ENCODE data around the gene C20orf96. TPM values are rescaled to one million over a fixed set of nuclear protein-coding genes. Genes with fewer than 3 reads are reported as not detected.

Gene C20orf96
- total and polyA plus RNA-seq, 2 of the 4 experiments (the other 2 are of a cell fraction): 2.0 to 9.8 TPM

DNA sequence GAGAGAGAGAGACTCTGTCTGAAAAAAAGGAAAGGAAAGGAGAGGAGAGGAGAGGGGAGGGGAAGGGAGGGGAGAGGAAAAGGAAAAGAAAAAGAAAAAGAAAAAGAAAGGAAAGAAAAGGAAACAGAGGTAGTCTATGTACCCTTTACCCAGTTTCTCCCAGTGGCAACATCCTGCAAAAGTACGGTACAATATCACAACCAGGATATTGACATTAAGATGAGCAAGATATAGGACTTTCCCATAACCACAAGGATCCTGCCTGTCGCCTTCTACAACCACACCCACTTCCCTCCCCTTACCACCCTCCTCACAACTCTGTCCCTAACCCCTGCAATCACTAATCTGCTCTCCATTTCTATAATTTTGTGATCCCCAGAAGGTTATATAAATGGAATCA is 4.0 kb downstream of the C20orf96 start:
- no peak overlapping the region for H3K4me2 ChIP-seq (ENCODE audit: low read depth, low read length)
- no peak overlapping the region for H4K8ac ChIP-seq (ENCODE audit: low read depth in 2 of 2, low read length in 2 of 2)
- no peak overlapping the region for H3K56ac ChIP-seq (ENCODE audit: extremely low read depth, insufficient read depth, low read length)
- no peak overlapping the region for H4K91ac ChIP-seq (ENCODE audit: insufficient read depth, low read depth, low read length)
- no peak overlapping the region for H3K18ac ChIP-seq (ENCODE audit: low read depth, low read length)
- no peak overlapping the region for H3K23ac ChIP-seq (ENCODE audit: low read depth, low read length)
- no peak overlapping the region for H2AK5ac ChIP-seq (ENCODE audit: low read depth, low read length)
- H3K36me3 ChIP-seq (ENCODE audit: control insufficient read depth, insufficient read depth, low read length): peaks cover 7% of the 10 kb centered on the region
- H2BK20ac ChIP-seq (ENCODE audit: low read depth, low read length): no peak overlapping the region
- H3K9me1 ChIP-seq (ENCODE audit: insufficient read depth, low read length): no peaks in the 10 kb centered on the region
- no peak overlapping the region for H3K4me3 ChIP-seq (ENCODE audit: insufficient read depth, low read depth, low read length)
- peaks cover 11 to 20% of the 10 kb centered on the region in 2 experiments; a peak in 3 of 4 replicates for H3K79me1 ChIP-seq (ENCODE audit: low read depth in 1 of 2, low read length in 2 of 2)
- no peaks in the 10 kb centered on the region for H4K20me1 ChIP-seq (ENCODE audit: insufficient read depth, low read length)
- H2BK15ac ChIP-seq (ENCODE audit: low read depth, low read length): no peak overlapping the region
- no peak overlapping the region for H3K14ac ChIP-seq (replicated peaks; ENCODE audit: low read depth, low read length)
- dilution Hi-C loops (cut with HindIII; ENCODE audit: low sequenced_read_pairs, unreplicated experiment): no loop called here
- intact Hi-C loops (cut with micrococcal nuclease): no loop called here
- TF ChIP-seq, protein P1, sequence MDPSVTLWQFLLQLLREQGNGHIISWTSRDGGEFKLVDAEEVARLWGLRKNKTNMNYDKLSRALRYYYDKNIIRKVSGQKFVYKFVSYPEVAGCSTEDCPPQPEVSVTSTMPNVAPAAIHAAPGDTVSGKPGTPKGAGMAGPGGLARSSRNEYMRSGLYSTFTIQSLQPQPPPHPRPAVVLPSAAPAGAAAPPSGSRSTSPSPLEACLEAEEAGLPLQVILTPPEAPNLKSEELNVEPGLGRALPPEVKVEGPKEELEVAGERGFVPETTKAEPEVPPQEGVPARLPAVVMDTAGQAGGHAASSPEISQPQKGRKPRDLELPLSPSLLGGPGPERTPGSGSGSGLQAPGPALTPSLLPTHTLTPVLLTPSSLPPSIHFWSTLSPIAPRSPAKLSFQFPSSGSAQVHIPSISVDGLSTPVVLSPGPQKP (IDR thresholded peaks at IDR 0.05; ENCODE audit: borderline replicate concordance, low read depth, low read length): no peak
- TF ChIP-seq BHLHE40 (IDR thresholded peaks at IDR 0.05; ENCODE audit: low read depth, low read length) (no peak), MXI1 (IDR thresholded peaks at IDR 0.05; ENCODE audit: borderline replicate concordance, low read depth, low read length) (no peak), POLR2A (IDR thresholded peaks at IDR 0.05; ENCODE audit: low read depth, low read length) (no peak), RFX5 (IDR thresholded peaks at IDR 0.05; ENCODE audit: low read depth, low read length) (no peak), CEBPB (IDR thresholded peaks at IDR 0.05; ENCODE audit: low read depth, low read length) (no peak), NFE2L2 (IDR thresholded peaks at IDR 0.05; ENCODE audit: low read depth, low read length) (no peak), MAFK (IDR thresholded peaks at IDR 0.05; ENCODE audit: low read depth, low read length) (no peak), RAD21 (IDR thresholded peaks at IDR 0.05; ENCODE audit: low read length) (no peak), SMC3 (IDR thresholded peaks at IDR 0.05; ENCODE audit: low read depth, low read length) (no peak), FOS (IDR thresholded peaks at IDR 0.05; ENCODE audit: low read depth, low read length) (no peak), MAZ (IDR thresholded peaks at IDR 0.05; ENCODE audit: borderline replicate concordance, low read depth, low read length) (no peak), RCOR1 (IDR thresholded peaks at IDR 0.05; ENCODE audit: insufficient replicate concordance, low read length) (no peak)
- TF ChIP-seq, protein P2, sequence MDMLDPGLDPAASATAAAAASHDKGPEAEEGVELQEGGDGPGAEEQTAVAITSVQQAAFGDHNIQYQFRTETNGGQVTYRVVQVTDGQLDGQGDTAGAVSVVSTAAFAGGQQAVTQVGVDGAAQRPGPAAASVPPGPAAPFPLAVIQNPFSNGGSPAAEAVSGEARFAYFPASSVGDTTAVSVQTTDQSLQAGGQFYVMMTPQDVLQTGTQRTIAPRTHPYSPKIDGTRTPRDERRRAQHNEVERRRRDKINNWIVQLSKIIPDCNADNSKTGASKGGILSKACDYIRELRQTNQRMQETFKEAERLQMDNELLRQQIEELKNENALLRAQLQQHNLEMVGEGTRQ (IDR thresholded peaks at IDR 0.05; ENCODE audit: low read depth, low read length): no peak
- H4K5ac ChIP-seq (ENCODE audit: low read depth, low read length): no peak overlapping the region
- BruUV-seq (replicated peaks): no TSS peak
- no CpG with 5 or more reads among the region's 2 CpGs for WGBS, 2 experiments (ENCODE audit: extremely low coverage in 2 of 2, insufficient read length in 1 of 2)
- no peak overlapping the region for H2BK120ac ChIP-seq (ENCODE audit: low read depth, low read length)
- H2AK9ac ChIP-seq (replicated peaks; ENCODE audit: low read depth, low read length, poor library complexity): no peak overlapping the region
- H3K9ac ChIP-seq (ENCODE audit: low read depth, low read length): no peak overlapping the region
- DNase-seq: no peak
- H3K27ac ChIP-seq (ENCODE audit: insufficient read depth, low read length): no peak overlapping the region
- H3K4me1 ChIP-seq (ENCODE audit: control insufficient read depth, insufficient read depth, low read length): peaks cover 4% of the 10 kb centered on the region
- H3K4ac ChIP-seq (ENCODE audit: low read depth, low read length): no peak overlapping the region
- no peak for ATAC-seq (ENCODE audit: low read depth)
- no peaks in the 10 kb centered on the region for H3K27me3 ChIP-seq (ENCODE audit: control insufficient read depth, insufficient read depth, low read length)
- POLR2A ChIA-PET (ENCODE audit: unreplicated experiment): no interaction called here
- CTCF ChIA-PET: no interaction called here
- H2AFZ ChIP-seq (replicated peaks; ENCODE audit: low read length, poor library complexity): no peak overlapping the region
- in situ Hi-C loops (cut with MboI; ENCODE audit: low sequenced_read_pairs): no loop called here
- H2BK5ac ChIP-seq (ENCODE audit: low read depth, low read length, poor library complexity, severe bottlenecking): no peak overlapping the region
- no peaks in the 10 kb centered on the region for H3K9me3 ChIP-seq (ENCODE audit: control insufficient read depth, insufficient read depth, low read length)
